HepG2 (cell line): ENCODE measurements around the gene ALDH1A1. TPM values are rescaled to one million over a fixed set of nuclear protein-coding genes. Genes with fewer than 3 reads are reported as not detected.

ENCODE experiments used
- FOXK2 ChIP-seq: fragments of 450-650 bp; IDR thresholded peaks from 2 replicates; pipeline ENCODE4 v1.6.1; 2016
- HMGXB3 ChIP-seq: sonication (generic); formaldehyde crosslinking; IDR thresholded peaks from 2 replicates; pipeline ENCODE4 v1.4.0; 2020; ENCODE audit warnings: missing genetic modification reagents, borderline replicate concordance
- HNF4G ChIP-seq, 2 experiments: sonication (generic) in 1 of 2; formaldehyde crosslinking in 1 of 2; IDR thresholded peaks; 2 replicates each; pipeline versions ENCODE4 v1.4.0 to v1.6.1; 2011 to 2020; ENCODE audit warnings: borderline replicate concordance in 2 of 2, low read depth in 2 of 2, mild to moderate bottlenecking in 2 of 2, low read length in 1 of 2, missing genetic modification reagents in 1 of 2, moderate library complexity in 1 of 2
- NFIB ChIP-seq: sonication (generic); formaldehyde crosslinking; IDR thresholded peaks from 2 replicates; pipeline ENCODE4 v1.9.0; 2021; ENCODE audit warnings: missing genetic modification reagents, mild to moderate bottlenecking, borderline replicate concordance
- ONECUT2 ChIP-seq: sonication (generic); formaldehyde crosslinking; IDR thresholded peaks from 2 replicates; pipeline ENCODE4 v1.4.0; 2020; ENCODE audit warnings: missing genetic modification reagents
- PHF5A ChIP-seq: IDR thresholded peaks from one replicate; pipeline ENCODE4 v1.6.1; 2018; ENCODE audit warnings: low read depth, missing genetic modification reagents; ENCODE audit not compliant: unreplicated experiment
- SALL1 ChIP-seq: sonication (generic); formaldehyde crosslinking; IDR thresholded peaks from 2 replicates; pipeline ENCODE4 v1.8.0; 2022; ENCODE audit warnings: mild to moderate bottlenecking, missing genetic modification reagents
- SP140L ChIP-seq: sonication (generic); formaldehyde crosslinking; IDR thresholded peaks from 2 replicates; pipeline ENCODE4 v1.4.0; 2020; ENCODE audit warnings: missing genetic modification reagents, borderline replicate concordance
- ZBTB21 ChIP-seq: sonication (generic); formaldehyde crosslinking; IDR thresholded peaks from 2 replicates; pipeline ENCODE4 v1.4.0; 2020; ENCODE audit warnings: missing genetic modification reagents
- ZNF24 ChIP-seq: fragments of 450-650 bp; IDR thresholded peaks from 2 replicates; pipeline ENCODE4 v1.6.1; 2017; ENCODE audit warnings: antibody characterized with exemption, mild to moderate bottlenecking
- ZNF503 ChIP-seq: sonication (generic); formaldehyde crosslinking; IDR thresholded peaks from 2 replicates; pipeline ENCODE4 v1.4.0; 2020; ENCODE audit warnings: missing genetic modification reagents
- ZNF546 ChIP-seq: sonication (generic); formaldehyde crosslinking; conservative IDR thresholded peaks from 2 replicates; pipeline ENCODE4 v1.8.1; 2023; ENCODE audit warnings: mild to moderate bottlenecking, missing genetic modification reagents
- ZNF780A ChIP-seq: sonication (generic); formaldehyde crosslinking; IDR thresholded peaks from 2 replicates; pipeline ENCODE4 v1.8.0; 2022; ENCODE audit warnings: mild to moderate bottlenecking, missing genetic modification reagents, moderate library complexity
- ZSCAN29 ChIP-seq: sonication (generic); formaldehyde crosslinking; conservative IDR thresholded peaks from 2 replicates; pipeline ENCODE4 v1.4.0; 2020; ENCODE audit warnings: mild to moderate bottlenecking, missing genetic modification reagents
- polyA plus RNA-seq, 8 experiments: library from polyadenylated mRNA; depleted of rRNA in 3 of 8; stranded (reverse) in 7 of 8; unstranded in 1 of 8; fragments of >200 nt; fragmentation: Illumina TruSeq in 4 of 8; extraction: Trizol in 4 of 8; gene quantifications; 2 replicates each; pipeline versions ENCODE4 v1.2.1 to v1.2.3, GENCODE V29; 2011 to 2016; ENCODE audit warnings: low read depth in 4 of 8, missing spikeins in 1 of 8, mixed read lengths in 1 of 8; ENCODE audit not compliant: insufficient read depth in 1 of 8
- total RNA-seq, 5 experiments: library from RNA; depleted of rRNA; stranded (reverse); fragments of >200 nt; fragmentation: Illumina TruSeq; extraction: Trizol; gene quantifications; 2 replicates each; pipeline ENCODE4 v1.2.3, GENCODE V29; 2016; ENCODE audit warnings: low read depth in 1 of 5
- TF ChIP-seq, protein P1 (sequence below): sonication (generic); formaldehyde crosslinking; IDR thresholded peaks from 2 replicates; pipeline ENCODE4 v1.4.0; 2020; ENCODE audit warnings: mild to moderate bottlenecking, missing genetic modification reagents

Gene ALDH1A1
- total and polyA plus RNA-seq, 2 of the 13 experiments (the other 11 are each of a cell fraction or from before 2014, with no cell fraction given), result 88.2 to 439 TPM

- peak; percentile 78 for TF ChIP-seq ZNF503 (CRISPR knock-in tag)
- no peak for TF ChIP-seq ZNF546 (CRISPR knock-in tag)
- no peak for TF ChIP-seq SP140L (CRISPR knock-in tag)
- TF ChIP-seq ZNF24, result no peak
- TF ChIP-seq SALL1 (CRISPR knock-in tag), result peak; percentile 97
- peak; percentile 66; the same call in 1 of the 2 replicates for TF ChIP-seq ZBTB21
- peak; percentile 62 for TF ChIP-seq PHF5A
- 0 out of 2 replicates have a peak, but pooled peaks have one; percentile 72 for TF ChIP-seq ZSCAN29 (CRISPR knock-in tag)
- TF ChIP-seq, protein P1, sequence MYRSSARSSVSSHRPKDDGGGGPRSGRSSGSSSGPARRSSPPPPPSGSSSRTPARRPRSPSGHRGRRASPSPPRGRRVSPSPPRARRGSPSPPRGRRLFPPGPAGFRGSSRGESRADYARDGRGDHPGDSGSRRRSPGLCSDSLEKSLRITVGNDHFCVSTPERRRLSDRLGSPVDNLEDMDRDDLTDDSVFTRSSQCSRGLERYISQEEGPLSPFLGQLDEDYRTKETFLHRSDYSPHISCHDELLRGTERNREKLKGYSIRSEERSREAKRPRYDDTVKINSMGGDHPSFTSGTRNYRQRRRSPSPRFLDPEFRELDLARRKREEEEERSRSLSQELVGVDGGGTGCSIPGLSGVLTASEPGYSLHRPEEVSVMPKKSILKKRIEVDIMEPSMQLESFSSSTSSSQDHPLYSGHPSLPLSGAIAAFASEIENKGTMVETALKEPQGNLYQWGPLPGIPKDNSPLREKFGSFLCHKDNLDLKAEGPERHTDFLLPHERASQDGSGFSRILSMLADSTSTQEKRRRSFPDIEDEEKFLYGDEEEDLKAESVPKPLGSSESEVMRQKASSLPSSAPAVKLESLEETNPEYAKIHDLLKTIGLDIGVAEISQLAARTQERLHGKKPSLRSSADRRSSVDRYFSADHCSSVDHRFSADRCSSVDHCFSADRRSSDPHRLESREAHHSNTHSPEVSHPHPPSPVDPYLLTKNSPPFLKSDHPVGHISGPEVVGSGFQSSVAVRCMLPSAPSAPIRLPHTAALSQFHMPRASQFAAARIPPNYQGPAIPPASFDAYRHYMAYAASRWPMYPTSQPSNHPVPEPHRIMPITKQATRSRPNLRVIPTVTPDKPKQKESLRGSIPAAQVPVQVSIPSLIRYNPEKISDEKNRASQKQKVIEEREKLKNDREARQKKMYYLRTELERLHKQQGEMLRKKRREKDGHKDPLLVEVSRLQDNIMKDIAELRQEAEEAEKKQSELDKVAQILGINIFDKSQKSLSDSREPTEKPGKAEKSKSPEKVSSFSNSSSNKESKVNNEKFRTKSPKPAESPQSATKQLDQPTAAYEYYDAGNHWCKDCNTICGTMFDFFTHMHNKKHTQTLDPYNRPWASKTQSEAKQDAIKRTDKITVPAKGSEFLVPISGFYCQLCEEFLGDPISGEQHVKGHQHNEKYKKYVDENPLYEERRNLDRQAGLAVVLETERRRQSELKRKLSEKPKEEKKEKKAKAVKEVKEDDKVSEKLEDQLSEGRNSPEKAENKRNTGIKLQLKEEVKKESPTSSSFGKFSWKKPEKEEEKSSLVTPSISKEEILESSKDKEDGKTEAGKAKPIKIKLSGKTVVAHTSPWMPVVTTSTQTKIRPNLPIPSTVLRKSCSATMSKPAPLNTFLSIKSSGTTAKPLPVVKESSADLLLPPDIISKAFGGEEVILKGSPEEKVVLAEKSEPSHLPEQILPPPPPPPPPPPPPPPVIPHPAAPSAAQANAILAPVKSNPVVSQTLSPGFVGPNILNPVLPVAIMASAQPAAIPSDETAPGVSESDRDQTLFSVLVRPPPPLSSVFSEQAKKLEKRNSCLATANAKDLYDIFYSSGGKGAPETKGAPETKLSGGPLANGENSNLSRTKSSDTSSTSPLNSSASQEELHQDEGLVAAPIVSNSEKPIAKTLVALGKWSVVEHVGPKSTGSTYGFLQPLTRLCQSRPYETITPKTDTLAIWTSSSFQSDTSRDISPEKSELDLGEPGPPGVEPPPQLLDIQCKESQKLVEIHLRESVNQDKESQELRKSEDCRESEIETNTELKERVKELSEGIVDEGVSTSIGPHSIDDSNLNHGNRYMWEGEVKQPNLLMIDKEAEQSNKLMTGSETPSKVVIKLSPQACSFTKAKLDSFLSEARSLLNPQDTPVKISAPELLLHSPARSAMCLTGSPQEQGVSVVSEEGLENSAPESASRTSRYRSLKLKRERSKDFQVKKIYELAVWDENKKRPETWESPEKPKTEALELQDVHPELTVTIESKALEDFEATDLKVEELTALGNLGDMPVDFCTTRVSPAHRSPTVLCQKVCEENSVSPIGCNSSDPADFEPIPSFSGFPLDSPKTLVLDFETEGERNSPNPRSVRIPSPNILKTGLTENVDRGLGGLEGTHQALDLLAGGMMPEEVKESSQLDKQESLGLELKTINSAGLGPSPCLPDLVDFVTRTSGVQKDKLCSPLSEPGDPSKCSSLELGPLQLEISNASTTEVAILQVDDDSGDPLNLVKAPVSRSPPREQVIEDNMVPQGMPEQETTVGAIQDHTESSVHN, result no peak
- peak; percentile 95 for TF ChIP-seq HNF4G (IDR thresholded peaks at IDR 0.05; ENCODE audit: borderline replicate concordance, low read depth, low read length)
- TF ChIP-seq HNF4G (CRISPR knock-in tag; IDR thresholded peaks at IDR 0.05; ENCODE audit: borderline replicate concordance, low read depth), result peak; percentile 80
- 0 out of 2 replicates have a peak, but pooled peaks have one; percentile 31 for TF ChIP-seq ONECUT2
- no peak for TF ChIP-seq HMGXB3 (CRISPR knock-in tag)
- no peak for TF ChIP-seq NFIB (CRISPR knock-in tag)
- no peak for TF ChIP-seq ZNF780A (CRISPR knock-in tag)
- TF ChIP-seq FOXK2, result no peak
Observed at GRCh38 chr9:72997387-72997995, 44.6 kb upstream of the ALDH1A1 start (continued).
